Right cardiac atrium (tissue), 5 donors: ENCODE results near the gene NKX1-1. TPM values are rescaled to one million over a fixed set of nuclear protein-coding genes. Genes with fewer than 3 reads are reported as not detected.

Experiments
- ATAC-seq, 2 donors: fragments of 200-7000 bp; cut with Tn5 transposase; one replicate each; pipeline versions ENCODE4 v1.8.0 to v1.9.1; 2020; ENCODE audit warnings: moderate library complexity in 2 of 2, mild to moderate bottlenecking in 1 of 2
- DNase-seq, 3 donors: peaks; one replicate each; pipeline ENCODE4 v3.0.0-alpha.2; 2020
- H3K27ac ChIP-seq: one replicate; pipeline ENCODE4 v1.5.1; 2013; ENCODE audit warnings: mild to moderate bottlenecking, low read length, control low read depth, moderate library complexity
- H3K27me3 ChIP-seq: one replicate; pipeline ENCODE4 v1.6.1; 2013; ENCODE audit not compliant: control insufficient read depth, insufficient read depth
- H3K4me1 ChIP-seq: one replicate; pipeline ENCODE4 v1.6.1; 2013; ENCODE audit warnings: low read length; ENCODE audit not compliant: control insufficient read depth, insufficient read depth
- H3K4me3 ChIP-seq: one replicate; pipeline ENCODE4 v1.5.1; 2013; ENCODE audit warnings: low read length, control low read depth
- H3K9me3 ChIP-seq: one replicate; pipeline ENCODE4 v1.6.1; 2013; ENCODE audit warnings: low read length; ENCODE audit not compliant: control insufficient read depth
- WGBS: extraction: QIAGEN DNeasy Blood & Tissue Kit; methylation state at CpG from one replicate; pipeline ENCODE4 v1.1.7; 2013; 5-methylcytosine and 5-hydroxymethylcytosine counted together
- intact Hi-C, 4 donors: fragments of 100-400 bp; cut with DNase I; formaldehyde crosslinking; loops; one replicate each; pipeline versions ENCODE4 v1.11.0 to v1.14.0; 2022 to 2023
- polyA plus RNA-seq: library from polyadenylated mRNA; stranded (reverse); fragments of 200-250 nt; gene quantifications from one replicate; pipeline ENCODE4 v1.2.3, GENCODE V29; 2013
- total RNA-seq, 4 donors: library from RNA; stranded (reverse); fragmentation: NEBNext Ultra II Directional; extraction: Animal tissue kit (Norgen Biotek cat#: 25700); gene quantifications; one replicate each; pipeline ENCODE4 v1.2.1, GENCODE V29; 2021
- donor health status: healthy with polysubstance abuse.
- donor health status: DM: no; HTN: yes; CAD: no.
- donor health status: DM: no; HTN: no; CAD: no.
- donor health status: DM: no; HTN: yes; CAD: no; lungs with severe emphysema.
- donor health status: DM: yes; HTN: yes; CAD: no.

Gene NKX1-1
- total and polyA plus RNA-seq, 5 donors: not detected

GRCh38 chr4:1416051-1416947, 10.1 kb upstream of the NKX1-1 start:
- ATAC-seq: no peak
- 63% methylated on average over 27 of the region's 27 CpGs for WGBS
- Histone ChIP-seq H3K27me3 (no peaks in the 10 kb centered on the region), H3K4me1 (no peaks in the 10 kb centered on the region), H3K27ac (no peak overlapping the region), H3K9me3 (no peaks in the 10 kb centered on the region), H3K4me3 (no peak overlapping the region)
- intact Hi-C loops: no loop called here
- DNase-seq: peak in 1 of 3 donors; percentile 43

DNA sequence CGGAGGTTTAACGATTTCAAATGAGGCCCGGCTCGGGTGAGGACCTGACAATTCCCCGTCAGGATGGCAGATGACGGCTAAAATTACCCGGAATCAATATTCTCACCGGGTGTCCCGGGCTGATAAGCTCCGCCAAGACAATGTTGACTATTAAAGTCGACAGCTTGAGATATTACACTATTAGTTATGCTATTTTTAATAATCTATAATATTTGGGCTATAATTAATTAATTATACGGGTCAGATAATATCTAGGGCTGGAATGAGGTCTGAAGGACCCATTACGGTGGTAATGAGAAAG, 9.4 kb upstream of the NKX1-1 start:
- DNase-seq (peak in 1 of 3 donors; percentile 1), ATAC-seq (no peak)
- Histone ChIP-seq H3K27ac (no peak overlapping the region), H3K9me3 (no peaks in the 10 kb centered on the region), H3K4me3 (no peak overlapping the region), H3K27me3 (no peaks in the 10 kb centered on the region), H3K4me1 (no peaks in the 10 kb centered on the region)
- 70% methylated on average over 13 of the region's 13 CpGs for WGBS
- intact Hi-C loops: no loop called here

- WGBS: 40% methylated on average over 68 of the region's 75 CpGs
- H3K4me1 ChIP-seq: no peaks in the 10 kb centered on the region
- no peak overlapping the region for H3K27ac ChIP-seq
- ATAC-seq (no peak), DNase-seq (peak in 1 of 3 donors; percentile 26)
- no peaks in the 10 kb centered on the region for H3K9me3 ChIP-seq
- intact Hi-C loops: no loop called here
- no peaks in the 10 kb centered on the region for H3K27me3 ChIP-seq
- no peak overlapping the region for H3K4me3 ChIP-seq
These were observed 8.8 kb upstream of the NKX1-1 start for GRCh38 chr4:1414831-1415680.

GRCh38 chr4:1413687-1414479, 7.6 kb upstream of the NKX1-1 start:
- Histone ChIP-seq H3K4me3 (no peak overlapping the region), H3K27me3 (no peaks in the 10 kb centered on the region), H3K4me1 (no peaks in the 10 kb centered on the region), H3K27ac (no peak overlapping the region), H3K9me3 (no peaks in the 10 kb centered on the region)
- DNase-seq (peak in 1 of 3 donors; percentile 10), ATAC-seq (no peak)
- intact Hi-C loops: no loop called here
- 19% methylated on average over 71 of the region's 77 CpGs for WGBS

DNA sequence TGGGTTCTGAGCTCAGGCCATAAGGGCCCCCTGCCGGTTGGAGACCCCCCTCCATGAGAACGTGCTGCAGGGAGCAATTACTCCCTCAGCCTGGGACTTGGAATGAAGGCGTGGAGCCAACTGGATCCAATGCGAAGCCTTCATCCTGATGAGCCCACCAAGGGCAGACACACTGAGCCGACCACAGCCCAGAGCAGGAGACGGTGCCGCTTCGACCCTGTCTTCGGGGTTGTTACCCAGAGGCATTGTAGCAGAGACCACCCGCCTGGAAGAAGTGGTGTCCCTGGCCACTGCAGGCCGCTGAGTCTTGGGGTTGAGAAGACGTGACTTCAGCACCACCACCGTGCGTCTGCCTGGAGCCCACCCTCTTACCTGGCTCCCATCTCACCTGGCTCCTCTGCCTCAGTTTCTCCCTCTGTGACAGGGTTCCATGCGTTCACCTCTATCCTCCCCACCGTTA, 7.0 kb upstream of the NKX1-1 start:
- intact Hi-C loops: no loop called here
- Histone ChIP-seq H3K9me3 (no peaks in the 10 kb centered on the region), H3K4me1 (no peaks in the 10 kb centered on the region), H3K27me3 (no peaks in the 10 kb centered on the region), H3K27ac (no peak overlapping the region), H3K4me3 (no peak overlapping the region)
- ATAC-seq: no peak
- WGBS: 60% methylated on average over 16 of the region's 16 CpGs
- peak in 1 of 3 donors; percentile 46 for DNase-seq

DNA sequence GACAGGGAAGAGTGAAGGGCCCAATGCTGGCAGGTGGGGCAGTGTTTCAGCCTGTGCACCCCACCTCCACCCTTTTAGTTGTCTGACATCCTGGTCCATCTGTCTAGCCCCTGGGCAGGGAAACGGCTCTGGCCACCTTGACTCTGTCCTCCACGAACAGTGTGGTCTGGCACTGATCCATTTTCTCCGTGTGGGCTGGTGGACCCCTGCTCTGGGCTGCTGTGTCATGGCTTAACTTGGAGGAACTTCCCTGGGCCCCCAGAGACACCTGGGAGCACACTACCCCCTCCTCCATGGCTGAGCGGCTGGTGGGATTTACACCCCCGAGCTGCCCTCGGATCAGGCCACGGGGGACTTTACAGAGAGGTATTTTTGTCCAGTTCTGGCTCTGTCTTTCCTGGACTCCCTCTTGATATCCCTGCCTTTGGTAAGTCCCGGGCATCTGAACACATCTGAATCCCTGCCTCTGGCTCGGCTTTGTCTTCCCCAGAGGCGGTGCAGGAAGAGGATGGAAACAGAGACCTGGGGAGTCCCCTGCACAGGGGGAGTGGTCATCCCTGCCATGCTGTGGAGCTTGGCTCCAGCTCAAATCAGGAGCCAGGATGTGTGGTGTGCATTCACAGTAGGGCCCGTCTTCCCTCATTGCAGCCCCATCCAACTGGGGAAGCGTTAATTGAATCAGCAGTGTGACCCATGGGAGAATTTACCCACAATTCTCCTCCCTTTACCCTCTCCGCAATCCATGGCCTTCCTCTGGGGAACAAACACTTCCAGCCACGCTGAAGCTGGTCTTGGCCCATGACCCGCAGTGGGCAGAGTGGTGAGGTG, 6.3 kb upstream of the NKX1-1 start:
- Histone ChIP-seq H3K27ac (no peak overlapping the region), H3K4me3 (no peak overlapping the region), H3K9me3 (no peaks in the 10 kb centered on the region), H3K27me3 (no peaks in the 10 kb centered on the region), H3K4me1 (no peaks in the 10 kb centered on the region)
- intact Hi-C loops: no loop called here
- DNase-seq (no peak), ATAC-seq (no peak)
- WGBS: 59% methylated on average over 15 of the region's 15 CpGs

GRCh38 chr4:1411436-1412375, 5.5 kb upstream of the NKX1-1 start:
- DNase-seq (no peak), ATAC-seq (no peak)
- intact Hi-C loops: no loop called here
- Histone ChIP-seq H3K27me3 (no peaks in the 10 kb centered on the region), H3K4me1 (no peaks in the 10 kb centered on the region), H3K27ac (no peak overlapping the region), H3K4me3 (no peak overlapping the region), H3K9me3 (no peaks in the 10 kb centered on the region)
- WGBS: 42% methylated on average over 17 of the region's 17 CpGs

- Histone ChIP-seq H3K4me3 (no peak overlapping the region), H3K27me3 (no peaks in the 10 kb centered on the region), H3K9me3 (no peaks in the 10 kb centered on the region), H3K4me1 (no peaks in the 10 kb centered on the region), H3K27ac (no peak overlapping the region)
- 21% methylated on average over 48 of the region's 48 CpGs for WGBS
- intact Hi-C loops: no loop called here
- DNase-seq (peak; percentile 57 to 86 (median 80)), ATAC-seq (peak; percentile 66 to 74)
These were observed 4.5 kb upstream of the NKX1-1 start for GRCh38 chr4:1410491-1411325.
